Hematopoietic multipotent progenitor cell (in vitro differentiated cells): ENCODE results near the gene SDK1. TPM values are rescaled to one million over a fixed set of nuclear protein-coding genes. Genes with fewer than 3 reads are reported as not detected.
"Not testable (repeated sequence)": the region's sequence is repeated elsewhere in the genome, so short reads cannot be mapped to it uniquely, and the experiment has no call there.

ENCODE experiments used
- DNase-seq, 3 donors: peaks; one replicate each; pipeline ENCODE4 v3.0.0-alpha.2; 2011 to 2015; ENCODE audit warnings: low read depth in 2 of 3, low spot score in 2 of 3
- total RNA-seq: library from RNA; depleted of rRNA; stranded (reverse); fragments of >200 nt; gene quantifications from one replicate; pipeline ENCODE4 v1.2.3, GENCODE V29; 2012

SDK1 gene
- total RNA-seq, 1 donor, result 0.81 TPM

GRCh38 chr7:3696113-3696512, 395.1 kb downstream of the SDK1 start:
- DNase-seq, result no peak

GRCh38 chr7:3697472-3697871, 396.4 kb downstream of the SDK1 start:
- no peak for DNase-seq

- DNase-seq, result no peak
Measured at GRCh38 chr7:3705258-3705657, 404.2 kb downstream of the SDK1 start.

- DNase-seq, result not testable (repeated sequence)
Measured at GRCh38 chr7:3706091-3706490, 405.0 kb downstream of the SDK1 start.

GRCh38 chr7:3710122-3710521, 409.1 kb downstream of the SDK1 start:
- no peak for DNase-seq

- no peak for DNase-seq
Measured at GRCh38 chr7:3710531-3710930, 409.5 kb downstream of the SDK1 start.

GRCh38 chr7:3712841-3713240, 411.8 kb downstream of the SDK1 start:
- DNase-seq, result no peak

- no peak for DNase-seq
Measured at GRCh38 chr7:3721422-3721821, 420.4 kb downstream of the SDK1 start.

- no peak for DNase-seq
Measured at GRCh38 chr7:3722396-3722922, 421.4 kb downstream of the SDK1 start.

GRCh38 chr7:3725155-3726059, 424.4 kb downstream of the SDK1 start:
- no peak for DNase-seq

- DNase-seq, result no peak
Measured at GRCh38 chr7:3730276-3730675, 429.2 kb downstream of the SDK1 start.

GRCh38 chr7:3732395-3733005, 431.4 kb downstream of the SDK1 start:
- DNase-seq, result no peak

- DNase-seq, result no peak
Measured at GRCh38 chr7:3733541-3734140, 432.6 kb downstream of the SDK1 start.

GRCh38 chr7:3738964-3739363, 437.9 kb downstream of the SDK1 start:
- no peak for DNase-seq

- DNase-seq, result no peak
Measured at GRCh38 chr7:3739983-3740382, 438.9 kb downstream of the SDK1 start.

- DNase-seq, result peak in 2 of 3 donors; percentile 1 to 59
Measured at GRCh38 chr7:3747467-3747866, 446.4 kb downstream of the SDK1 start.

GRCh38 chr7:3748389-3748788, 447.3 kb downstream of the SDK1 start:
- DNase-seq, result no peak

- no peak for DNase-seq
Measured at GRCh38 chr7:3753868-3754267, 452.8 kb downstream of the SDK1 start.

GRCh38 chr7:3754493-3755341, 453.7 kb downstream of the SDK1 start:
- DNase-seq, result no peak

- not testable (repeated sequence) for DNase-seq
Measured at GRCh38 chr7:3755778-3756453, 454.9 kb downstream of the SDK1 start.
